GM23248 (cell line): ENCODE results near the gene HNMT. TPM values are rescaled to one million over a fixed set of nuclear protein-coding genes. Genes with fewer than 3 reads are reported as not detected.
"Not testable (repeated sequence)": the region's sequence is repeated elsewhere in the genome, so short reads cannot be mapped to it uniquely, and the experiment has no call there.

ENCODE experiments used
- DNase-seq: peaks from one replicate; pipeline ENCODE4 v3.0.0-alpha.2; 2015
- H2AFZ ChIP-seq: fragments of 200-600 bp; sonication (generic); 2 replicates; pipeline ENCODE4 v1.6.1; 2016; ENCODE audit warnings: antibody characterized with exemption
- H3F3A ChIP-seq: fragments of 200-600 bp; sonication (generic); 2 replicates; pipeline ENCODE4 v1.6.1; 2016; ENCODE audit warnings: mild to moderate bottlenecking, antibody characterized with exemption, mixed run types; ENCODE audit not compliant: insufficient read depth
- H3K27ac ChIP-seq: fragments of 200-600 bp; sonication (generic); 2 replicates; pipeline ENCODE4 v1.5.1; 2016; ENCODE audit warnings: mild to moderate bottlenecking
- H3K27me3 ChIP-seq: fragments of 200-600 bp; sonication (generic); replicated peaks from 2 replicates; pipeline ENCODE4 v1.6.1; 2016; ENCODE audit warnings: mild to moderate bottlenecking; ENCODE audit not compliant: insufficient read depth
- H3K36me3 ChIP-seq: fragments of 200-600 bp; sonication (generic); 2 replicates; pipeline ENCODE4 v1.6.1; 2016; ENCODE audit warnings: low read depth, mild to moderate bottlenecking
- H3K4me1 ChIP-seq: fragments of 200-600 bp; sonication (generic); 2 replicates; pipeline ENCODE4 v1.6.1; 2016; ENCODE audit warnings: mild to moderate bottlenecking; ENCODE audit not compliant: insufficient read depth
- H3K4me2 ChIP-seq: fragments of 200-600 bp; sonication (generic); one replicate; pipeline ENCODE4 v1.6.1; 2016; ENCODE audit warnings: mild to moderate bottlenecking; ENCODE audit not compliant: unreplicated experiment
- H3K4me3 ChIP-seq: fragments of 200-600 bp; sonication (generic); 2 replicates; pipeline ENCODE4 v1.5.1; 2016; ENCODE audit warnings: mild to moderate bottlenecking
- H3K79me2 ChIP-seq: fragments of 200-600 bp; sonication (generic); 2 replicates; pipeline ENCODE4 v1.6.1; 2016; ENCODE audit warnings: mild to moderate bottlenecking; ENCODE audit not compliant: insufficient read depth
- H3K9ac ChIP-seq: fragments of 200-600 bp; sonication (generic); 2 replicates; pipeline ENCODE4 v1.6.1; 2016; ENCODE audit warnings: mild to moderate bottlenecking
- H3K9me2 ChIP-seq: fragments of 200-600 bp; sonication (generic); 2 replicates; pipeline ENCODE4 v1.6.1; 2016; ENCODE audit warnings: mixed run types, mild to moderate bottlenecking, moderate library complexity; ENCODE audit not compliant: insufficient read depth
- H3K9me3 ChIP-seq: fragments of 200-600 bp; sonication (generic); one replicate; pipeline ENCODE4 v1.6.1; 2017; ENCODE audit warnings: low read depth
- H4K20me1 ChIP-seq: fragments of 200-600 bp; sonication (generic); 2 replicates; pipeline ENCODE4 v1.6.0; 2016; ENCODE audit not compliant: insufficient read depth
- EZH2 ChIP-seq: fragments of 200-600 bp; sonication (generic); IDR thresholded peaks from 2 replicates; pipeline ENCODE4 v1.6.1; 2018; ENCODE audit warnings: antibody characterized with exemption, mild to moderate bottlenecking; ENCODE audit not compliant: insufficient read depth, poor library complexity, severe bottlenecking
- EZH2phosphoT487 ChIP-seq: fragments of 200-600 bp; sonication (generic); IDR thresholded peaks from 2 replicates; pipeline ENCODE4 v1.6.1; 2018; ENCODE audit warnings: antibody characterized with exemption, moderate library complexity, mild to moderate bottlenecking, low read depth; ENCODE audit not compliant: insufficient read depth
- whole genome bisulfite sequencing, 2 experiments: methylation state at CpG; one replicate each; pipeline ENCODE4 v1.1.6; 2015 to 2017; ENCODE audit warnings: low lambda C conversion rate in 2 of 2, low coverage in 1 of 2; ENCODE audit errors: missing lambda C conversion rate in 2 of 2; 5-methylcytosine and 5-hydroxymethylcytosine counted together
- in situ Hi-C: fragments of 300-500 bp; cut with MboI; formaldehyde crosslinking; loops from 2 replicates; pipeline ENCODE4 v1.15.0; 2020
- polyA plus RNA-seq: library from polyadenylated mRNA; unstranded; fragments of >200 nt; fragmentation: Nextera tagmentation; extraction: Ambion mirVana; gene quantifications from 2 replicates; pipeline ENCODE4 v1.2.1, GENCODE V29; 2016
- total RNA-seq: library from RNA; depleted of rRNA; stranded (reverse); fragments of >200 nt; shearing (Covaris generic); gene quantifications from 2 replicates; pipeline ENCODE4 v1.2.3, GENCODE V29; 2014

HNMT gene
- total and polyA plus RNA-seq, 2 experiments from 2014 or later, result 6.8 to 7.3 TPM

DNA sequence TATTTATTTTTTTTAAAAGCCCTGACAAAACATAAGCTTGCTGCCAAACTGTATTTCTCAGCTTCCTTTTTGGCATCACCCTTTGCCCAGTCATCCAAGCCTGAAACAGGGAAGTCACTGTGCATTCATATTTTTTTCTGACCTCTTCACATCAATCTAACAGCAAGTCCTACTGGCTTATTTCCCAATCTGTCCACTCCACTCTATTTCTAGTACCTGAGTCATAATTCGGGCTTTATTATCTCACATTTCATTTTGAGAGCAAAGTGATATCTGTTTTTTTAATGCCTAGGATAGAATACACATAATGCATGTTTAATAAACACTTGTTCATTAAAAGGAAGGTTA, 5.1 kb downstream of the HNMT start:
- no peaks in the 10 kb centered on the region for H3K9me3 ChIP-seq
- H3K27ac ChIP-seq, result peak overlapping the region; percentile 38
- H3K79me2 ChIP-seq, result no peaks in the 10 kb centered on the region
- 3 to 4% methylated on average over 1 of the region's 1 CpG for WGBS, 2 experiments
- 0 out of 2 replicates have a peak, but pooled peaks have one; percentile 51 for TF ChIP-seq EZH2phosphoT487
- no peak for TF ChIP-seq EZH2
- in situ Hi-C loops, result no loop called here
- H3K9ac ChIP-seq, result no peak overlapping the region
- H3K4me1 ChIP-seq, result peaks cover 26% of the 10 kb centered on the region
- H2AFZ ChIP-seq, result no peak overlapping the region
- H3K4me3 ChIP-seq, result no peak overlapping the region
- H3K4me2 ChIP-seq, result peak overlapping the region; percentile 22
- H3K36me3 ChIP-seq, result no peaks in the 10 kb centered on the region
- DNase-seq, result peak; percentile 91
- no peaks in the 10 kb centered on the region for H3K9me2 ChIP-seq
- no peaks in the 10 kb centered on the region for H3K27me3 ChIP-seq
- no peaks in the 10 kb centered on the region for H4K20me1 ChIP-seq
- peaks cover 22% of the 10 kb centered on the region for H3F3A ChIP-seq

GRCh38 chr2:137969876-137970275, 5.6 kb downstream of the HNMT start:
- no peaks in the 10 kb centered on the region for H3K36me3 ChIP-seq
- no peaks in the 10 kb centered on the region for H3K9me2 ChIP-seq
- in situ Hi-C loops, result no loop called here
- H3K9ac ChIP-seq, result no peak overlapping the region
- H3F3A ChIP-seq, result peaks cover 22% of the 10 kb centered on the region
- H4K20me1 ChIP-seq, result no peaks in the 10 kb centered on the region
- no peak for DNase-seq
- TF ChIP-seq EZH2phosphoT487 (no peak), EZH2 (no peak)
- no peaks in the 10 kb centered on the region for H3K27me3 ChIP-seq
- no peaks in the 10 kb centered on the region for H3K9me3 ChIP-seq
- no peak overlapping the region for H2AFZ ChIP-seq
- no peaks in the 10 kb centered on the region for H3K79me2 ChIP-seq
- peaks cover 21% of the 10 kb centered on the region for H3K4me1 ChIP-seq
- H3K27ac ChIP-seq, result peak overlapping the region; percentile 38
- no peak overlapping the region for H3K4me3 ChIP-seq
- H3K4me2 ChIP-seq, result peak overlapping the region; percentile 22
- 91 to 98% methylated on average over 1 of the region's 1 CpG for WGBS, 2 experiments

DNA sequence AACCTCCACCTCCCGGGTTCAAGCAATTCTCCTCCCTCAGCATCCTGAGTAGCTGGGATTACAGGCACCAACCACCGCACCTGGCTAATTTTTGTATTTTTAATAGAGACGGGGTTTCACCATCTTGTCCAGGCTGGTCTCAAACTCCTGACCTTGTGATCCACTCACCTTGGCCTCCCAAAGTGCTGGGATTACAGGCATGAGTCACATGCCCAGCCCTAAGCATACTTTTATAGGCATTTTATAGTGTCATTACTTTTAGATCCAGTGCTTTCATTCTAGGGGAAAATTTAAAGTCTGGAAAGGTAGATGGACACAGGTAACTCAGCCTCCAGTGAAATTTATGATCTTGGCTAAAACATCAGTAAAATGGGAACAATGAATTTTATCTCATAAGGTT, 7.0 kb downstream of the HNMT start:
- H3K36me3 ChIP-seq, H3K4me3 ChIP-seq, H3K27ac ChIP-seq, H3K4me2 ChIP-seq, H3K9ac ChIP-seq, H2AFZ ChIP-seq, DNase-seq, H3K79me2 ChIP-seq, H3K9me3 ChIP-seq, in situ Hi-C loops, H3K9me2 ChIP-seq, H4K20me1 ChIP-seq, H3K27me3 ChIP-seq: not testable (repeated sequence)
- WGBS, 2 experiments, result 93 to 100% methylated on average over 3 of the region's 3 CpGs
- Histone ChIP-seq H3F3A (peaks cover 22% of the 10 kb centered on the region), H3K4me1 (peaks cover 17% of the 10 kb centered on the region)

DNA sequence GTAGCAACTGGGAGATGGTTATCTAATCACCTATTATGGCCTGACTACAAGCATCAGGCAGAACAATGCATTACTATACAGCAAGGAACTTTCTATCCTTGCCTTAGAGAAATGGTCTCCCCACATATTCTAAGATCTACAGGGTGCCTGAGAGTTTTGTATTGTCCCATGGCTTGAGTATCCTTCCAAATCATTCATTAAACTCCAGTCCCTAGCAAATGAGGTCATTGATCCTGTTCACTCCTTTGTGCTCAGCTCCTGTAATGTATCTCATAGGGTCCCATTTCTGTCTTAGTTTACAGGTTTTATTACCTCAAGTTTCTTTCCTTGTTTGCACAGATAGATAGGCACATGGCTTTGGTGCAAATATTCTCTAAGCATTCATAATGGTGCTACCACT, 9.0 kb downstream of the HNMT start:
- Histone ChIP-seq H3K4me3 (no peak overlapping the region), H4K20me1 (no peaks in the 10 kb centered on the region), H3K4me2 (no peak overlapping the region), H3K36me3 (no peaks in the 10 kb centered on the region), H3K9me2 (no peaks in the 10 kb centered on the region), H3K4me1 (peaks cover 17% of the 10 kb centered on the region), H2AFZ (no peak overlapping the region), H3K9me3 (no peaks in the 10 kb centered on the region), H3K27ac (no peak overlapping the region), H3F3A (peaks cover 20% of the 10 kb centered on the region), H3K27me3 (no peaks in the 10 kb centered on the region), H3K79me2 (no peaks in the 10 kb centered on the region), H3K9ac (no peak overlapping the region)
- TF ChIP-seq EZH2phosphoT487 (no peak), EZH2 (no peak)
- DNase-seq, result no peak
- in situ Hi-C loops, result no loop called here
